CD4-positive, alpha-beta T cell treated with Interferon alpha-2 for 1 hour (primary cell): ENCODE data around the gene RNU6-9.
"Not testable (repeated sequence)": the region's sequence is repeated elsewhere in the genome, so short reads cannot be mapped to it uniquely, and the experiment has no call there.

ENCODE experiments used
- DNase-seq, 2 donors: peaks; one replicate each; pipeline ENCODE4 v3.0.0-alpha.2; 2020 to 2022

Gene RNU6-9

GRCh38 chr19:878751-879561 lies 14.3 kb upstream of the RNU6-9 start:
- not testable (repeated sequence) for DNase-seq

GRCh38 chr19:879711-880438 lies 13.4 kb upstream of the RNU6-9 start:
- DNase-seq: no peak

- DNase-seq: no peak
Measured at GRCh38 chr19:881385-882071, 11.8 kb upstream of the RNU6-9 start.

GRCh38 chr19:882871-883497 lies 10.3 kb upstream of the RNU6-9 start:
- DNase-seq: no peak

GRCh38 chr19:883661-884211 lies 9.5 kb upstream of the RNU6-9 start:
- no peak for DNase-seq

- DNase-seq: no peak
Measured at GRCh38 chr19:884420-885211, 8.7 kb upstream of the RNU6-9 start.

- no peak for DNase-seq
Measured at GRCh38 chr19:885536-886224, 7.6 kb upstream of the RNU6-9 start.

GRCh38 chr19:887072-887471 lies 6.2 kb upstream of the RNU6-9 start:
- no peak for DNase-seq

GRCh38 chr19:887599-887998 lies 5.7 kb upstream of the RNU6-9 start:
- DNase-seq: no peak

- DNase-seq: peak in 1 of 2 donors; percentile 66
Measured at GRCh38 chr19:888581-889385, 4.5 kb upstream of the RNU6-9 start.

GRCh38 chr19:889662-890295 lies 3.5 kb upstream of the RNU6-9 start:
- DNase-seq: no peak

GRCh38 chr19:890831-891230 lies 2.5 kb upstream of the RNU6-9 start:
- no peak for DNase-seq

GRCh38 chr19:891421-892200 lies 1.7 kb upstream of the RNU6-9 start:
- not testable (repeated sequence) for DNase-seq

- DNase-seq: no peak
Measured at GRCh38 chr19:892243-892893, 916 bp upstream of the RNU6-9 start.

- DNase-seq: no peak
Measured at GRCh38 chr19:896434-896833, 3.1 kb downstream of the RNU6-9 start.

- no peak for DNase-seq
Measured at GRCh38 chr19:896999-897398, 3.7 kb downstream of the RNU6-9 start.

GRCh38 chr19:897442-898039 lies 4.3 kb downstream of the RNU6-9 start:
- no peak for DNase-seq

- DNase-seq: peak in 1 of 2 donors; percentile 44
Measured at GRCh38 chr19:898663-899062, 5.4 kb downstream of the RNU6-9 start.
